BLaER1 (cell line): ENCODE data around the gene RTP4.

Experiments used
- H3K27ac ChIP-seq: shearing (Covaris generic); formaldehyde crosslinking; 2 replicates; pipeline ENCODE4 v1.8.1; 2022
- H3K27me3 ChIP-seq: shearing (Covaris generic); formaldehyde crosslinking; 2 replicates; pipeline ENCODE4 v1.8.1; 2022
- H3K36me3 ChIP-seq: shearing (Covaris generic); formaldehyde crosslinking; 2 replicates; pipeline ENCODE4 v1.8.1; 2022
- H3K4me1 ChIP-seq: shearing (Covaris generic); formaldehyde crosslinking; 2 replicates; pipeline ENCODE4 v1.8.1; 2022
- H3K4me2 ChIP-seq: shearing (Covaris generic); formaldehyde crosslinking; 2 replicates; pipeline ENCODE4 v1.8.1; 2022
- H3K4me3 ChIP-seq: shearing (Covaris generic); formaldehyde crosslinking; 2 replicates; pipeline ENCODE4 v1.8.1; 2022
- H3K9ac ChIP-seq: shearing (Covaris generic); formaldehyde crosslinking; 2 replicates; pipeline ENCODE4 v1.8.1; 2022
- H3K9me3 ChIP-seq: shearing (Covaris generic); formaldehyde crosslinking; 2 replicates; pipeline ENCODE4 v1.8.1; 2022
- H4K20me1 ChIP-seq: shearing (Covaris generic); formaldehyde crosslinking; 2 replicates; pipeline ENCODE4 v1.8.1; 2022
- Cebpa-rat ChIP-seq: shearing (Covaris generic); IDR thresholded peaks from 2 replicates; pipeline ENCODE4 v1.8.1; 2022

RTP4 gene

GRCh38 chr3:187334904-187335303 lies 33.3 kb upstream of the RTP4 start:
- TF ChIP-seq Cebpa-rat: no peak
- no peaks in the 10 kb centered on the region for H3K9me3 ChIP-seq
- H3K27ac ChIP-seq: no peak overlapping the region
- H3K36me3 ChIP-seq: no peaks in the 10 kb centered on the region
- H3K4me1 ChIP-seq: no peaks in the 10 kb centered on the region
- H3K4me2 ChIP-seq: no peak overlapping the region
- H3K9ac ChIP-seq: no peak overlapping the region
- H3K4me3 ChIP-seq: no peak overlapping the region
- no peaks in the 10 kb centered on the region for H4K20me1 ChIP-seq
- H3K27me3 ChIP-seq: no peaks in the 10 kb centered on the region

GRCh38 chr3:187336322-187336721 lies 31.9 kb upstream of the RTP4 start:
- H3K36me3 ChIP-seq: no peaks in the 10 kb centered on the region
- no peaks in the 10 kb centered on the region for H3K4me1 ChIP-seq

GRCh38 chr3:187340578-187340977 lies 27.6 kb upstream of the RTP4 start:
- Histone ChIP-seq H4K20me1 (no peaks in the 10 kb centered on the region), H3K4me1 (no peaks in the 10 kb centered on the region), H3K4me2 (no peak overlapping the region), H3K9ac (no peak overlapping the region), H3K27me3 (no peaks in the 10 kb centered on the region), H3K36me3 (no peaks in the 10 kb centered on the region), H3K27ac (no peak overlapping the region), H3K9me3 (no peaks in the 10 kb centered on the region), H3K4me3 (no peak overlapping the region)
- TF ChIP-seq Cebpa-rat: no peak

More at GRCh38 chr3:187336322-187336721, 31.9 kb upstream of the RTP4 start:
- Histone ChIP-seq H3K27ac (no peak overlapping the region), H4K20me1 (no peaks in the 10 kb centered on the region), H3K4me2 (no peak overlapping the region), H3K27me3 (no peaks in the 10 kb centered on the region), H3K9ac (no peak overlapping the region), H3K4me3 (no peak overlapping the region), H3K9me3 (no peaks in the 10 kb centered on the region)
- no peak for TF ChIP-seq Cebpa-rat

GRCh38 chr3:187342255-187342654 lies 25.9 kb upstream of the RTP4 start:
- no peaks in the 10 kb centered on the region for H3K36me3 ChIP-seq
- H4K20me1 ChIP-seq: no peaks in the 10 kb centered on the region
- no peak overlapping the region for H3K4me2 ChIP-seq
- H3K27ac ChIP-seq: no peak overlapping the region
- no peaks in the 10 kb centered on the region for H3K9me3 ChIP-seq
- no peak overlapping the region for H3K4me3 ChIP-seq
- no peaks in the 10 kb centered on the region for H3K4me1 ChIP-seq
- H3K27me3 ChIP-seq: no peaks in the 10 kb centered on the region
- no peak overlapping the region for H3K9ac ChIP-seq
- TF ChIP-seq Cebpa-rat: no peak

- Histone ChIP-seq H3K4me2 (no peak overlapping the region), H3K9me3 (no peaks in the 10 kb centered on the region), H3K4me1 (no peaks in the 10 kb centered on the region), H3K4me3 (no peak overlapping the region), H3K9ac (no peak overlapping the region), H3K36me3 (no peaks in the 10 kb centered on the region), H4K20me1 (no peaks in the 10 kb centered on the region), H3K27ac (no peak overlapping the region), H3K27me3 (no peaks in the 10 kb centered on the region)
- TF ChIP-seq Cebpa-rat: no peak
Measured at GRCh38 chr3:187343670-187344069, 24.5 kb upstream of the RTP4 start.

- H3K27ac ChIP-seq: no peak overlapping the region
- TF ChIP-seq Cebpa-rat: no peak
- H3K4me1 ChIP-seq: no peaks in the 10 kb centered on the region
- no peaks in the 10 kb centered on the region for H4K20me1 ChIP-seq
- no peaks in the 10 kb centered on the region for H3K9me3 ChIP-seq
- H3K4me3 ChIP-seq: no peak overlapping the region
- no peaks in the 10 kb centered on the region for H3K27me3 ChIP-seq
- no peak overlapping the region for H3K9ac ChIP-seq
- H3K4me2 ChIP-seq: no peak overlapping the region
- H3K36me3 ChIP-seq: no peaks in the 10 kb centered on the region
Measured at GRCh38 chr3:187352581-187353575, 15.3 kb upstream of the RTP4 start.

GRCh38 chr3:187358068-187358467 lies 10.1 kb upstream of the RTP4 start:
- Histone ChIP-seq H4K20me1 (no peaks in the 10 kb centered on the region), H3K4me1 (peaks cover 7% of the 10 kb centered on the region), H3K9ac (no peak overlapping the region), H3K27ac (no peak overlapping the region), H3K9me3 (no peaks in the 10 kb centered on the region), H3K27me3 (no peaks in the 10 kb centered on the region), H3K4me2 (no peak overlapping the region), H3K4me3 (no peak overlapping the region), H3K36me3 (no peaks in the 10 kb centered on the region)
- TF ChIP-seq Cebpa-rat: no peak

- no peak overlapping the region for H3K4me2 ChIP-seq
- no peak overlapping the region for H3K9ac ChIP-seq
- no peak for TF ChIP-seq Cebpa-rat
- H3K9me3 ChIP-seq: no peaks in the 10 kb centered on the region
- H3K27ac ChIP-seq: no peak overlapping the region
- H3K27me3 ChIP-seq: no peaks in the 10 kb centered on the region
- H3K36me3 ChIP-seq: no peaks in the 10 kb centered on the region
- H3K4me1 ChIP-seq: peaks cover 7% of the 10 kb centered on the region
- no peaks in the 10 kb centered on the region for H4K20me1 ChIP-seq
- H3K4me3 ChIP-seq: no peak overlapping the region
Measured at GRCh38 chr3:187359798-187360486, 8.2 kb upstream of the RTP4 start.

- Histone ChIP-seq H3K4me1 (peaks cover 7% of the 10 kb centered on the region), H3K36me3 (no peaks in the 10 kb centered on the region), H3K4me3 (no peak overlapping the region), H3K27me3 (no peaks in the 10 kb centered on the region), H3K9ac (no peak overlapping the region), H4K20me1 (no peaks in the 10 kb centered on the region), H3K27ac (no peak overlapping the region), H3K4me2 (no peak overlapping the region), H3K9me3 (no peaks in the 10 kb centered on the region)
- no peak for TF ChIP-seq Cebpa-rat
Measured at GRCh38 chr3:187360596-187360995, 7.6 kb upstream of the RTP4 start.

GRCh38 chr3:187361835-187362234 lies 6.3 kb upstream of the RTP4 start:
- Histone ChIP-seq H4K20me1 (no peaks in the 10 kb centered on the region), H3K4me3 (no peak overlapping the region), H3K27ac (no peak overlapping the region), H3K9me3 (no peaks in the 10 kb centered on the region; the same call in 1 of the 2 replicates), H3K36me3 (no peaks in the 10 kb centered on the region), H3K9ac (no peak overlapping the region), H3K4me2 (peak overlapping the region; percentile 46), H3K4me1 (peaks cover 7% of the 10 kb centered on the region), H3K27me3 (no peaks in the 10 kb centered on the region)
- no peak for TF ChIP-seq Cebpa-rat
